Calu3 (cell line): ENCODE results near the gene KLK12. TPM values are rescaled to one million over a fixed set of nuclear protein-coding genes. Genes with fewer than 3 reads are reported as not detected.

Experiments used
- BruUV-seq: library from RNA; stranded (reverse); fragments of 400-500 nt; replicated peaks from 2 replicates; lab custom pipeline; 2021; lab: Mats Ljungman, UMichigan
- CTCF ChIA-PET: fragments of 300-600 bp; sonication (Branson Sonifier 250); formaldehyde crosslinking; loops from one replicate; lab custom pipeline; 2022; ENCODE audit warnings: antibody characterized with exemption; lab: Charles Lee
- DNase-seq: peaks from one replicate; pipeline ENCODE4 v3.0.0; 2022
- H3K27ac Mint-ChIP-seq: one replicate; pipeline ENCODE4 v1.8.0; 2022; ENCODE audit warnings: mixed read lengths; ENCODE audit not compliant: unreplicated experiment
- H3K27me3 Mint-ChIP-seq: one replicate; pipeline ENCODE4 v1.8.0; 2022; ENCODE audit warnings: mixed read lengths; ENCODE audit not compliant: unreplicated experiment
- H3K36me3 Mint-ChIP-seq: one replicate; pipeline ENCODE4 v1.8.0; 2022; ENCODE audit warnings: mild to moderate bottlenecking, moderate library complexity, mixed read lengths; ENCODE audit not compliant: insufficient read depth, unreplicated experiment
- H3K4me1 Mint-ChIP-seq: one replicate; pipeline ENCODE4 v1.8.0; 2022; ENCODE audit warnings: mild to moderate bottlenecking, low read depth, mixed read lengths; ENCODE audit not compliant: unreplicated experiment
- H3K4me3 Mint-ChIP-seq: one replicate; pipeline ENCODE4 v1.8.0; 2022; ENCODE audit warnings: mild to moderate bottlenecking, low read depth, moderate library complexity, mixed read lengths; ENCODE audit not compliant: unreplicated experiment
- H3K9me3 Mint-ChIP-seq: one replicate; pipeline ENCODE4 v1.8.0; 2022; ENCODE audit warnings: low read depth, mixed read lengths; ENCODE audit not compliant: unreplicated experiment
- intact Hi-C: fragments of 100-400 bp; cut with micrococcal nuclease; formaldehyde crosslinking; loops from one replicate; pipeline ENCODE4 v1.10.0; 2022; ENCODE audit not compliant: unreplicated experiment
- total RNA-seq: library from RNA; stranded (reverse); gene quantifications from 2 replicates; pipeline ENCODE4 v1.2.3, GENCODE V29; 2022
- TF ChIP-seq, protein P1 (sequence below): fragments of 200-600 bp; IDR thresholded peaks from one replicate; pipeline ENCODE4 v1.8.0; 2022; ENCODE audit warnings: antibody characterized with exemption; ENCODE audit not compliant: unreplicated experiment

The KLK12 gene
- total RNA-seq, 1 experiment from 2014 or later: not detected

DNA sequence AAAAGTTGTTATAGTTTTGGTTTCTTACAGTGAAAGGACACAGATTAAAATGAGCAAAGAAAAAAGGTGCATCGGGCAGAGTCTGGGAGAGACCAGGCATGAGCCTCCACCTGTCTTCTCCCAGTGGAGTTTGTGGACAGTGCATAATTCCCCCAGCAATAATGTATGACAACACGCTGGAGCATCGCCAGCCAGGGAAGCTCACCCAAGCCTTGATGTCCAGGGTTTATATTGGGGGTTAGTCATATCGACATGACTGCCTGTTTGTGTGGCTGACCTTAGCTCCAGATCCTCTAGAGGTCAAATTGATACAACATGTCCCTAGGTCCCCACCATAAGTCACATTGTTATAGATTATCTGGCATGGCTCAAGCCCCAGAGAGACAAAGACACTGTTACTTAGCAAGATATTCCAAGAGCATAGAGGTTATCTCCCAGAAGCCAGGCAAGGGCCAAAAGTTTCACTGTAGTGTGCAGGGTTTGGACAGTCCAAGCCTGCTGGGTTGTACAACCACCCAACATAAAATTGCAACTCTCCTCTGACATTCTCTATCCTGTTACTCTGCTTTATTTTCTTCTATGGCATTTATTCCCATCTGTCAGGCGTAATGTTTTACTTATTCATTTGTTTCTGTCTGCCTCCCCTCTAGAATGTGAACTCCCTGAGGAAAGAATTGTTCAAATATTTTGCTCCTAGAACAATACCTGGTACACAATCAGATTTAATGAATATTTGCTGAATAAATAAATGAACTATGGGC lies 35.7 kb upstream of the KLK12 start:
- H3K36me3 Mint-ChIP-seq: no peaks in the 10 kb centered on the region
- CTCF ChIA-PET: interaction anchor here (0.6 kb wide), 1 partner anchor 266 kb away, joined by 8 read pairs; no protein-coding TSS in a partner anchor
- BruUV-seq: no TSS peak
- TF ChIP-seq, protein P1, sequence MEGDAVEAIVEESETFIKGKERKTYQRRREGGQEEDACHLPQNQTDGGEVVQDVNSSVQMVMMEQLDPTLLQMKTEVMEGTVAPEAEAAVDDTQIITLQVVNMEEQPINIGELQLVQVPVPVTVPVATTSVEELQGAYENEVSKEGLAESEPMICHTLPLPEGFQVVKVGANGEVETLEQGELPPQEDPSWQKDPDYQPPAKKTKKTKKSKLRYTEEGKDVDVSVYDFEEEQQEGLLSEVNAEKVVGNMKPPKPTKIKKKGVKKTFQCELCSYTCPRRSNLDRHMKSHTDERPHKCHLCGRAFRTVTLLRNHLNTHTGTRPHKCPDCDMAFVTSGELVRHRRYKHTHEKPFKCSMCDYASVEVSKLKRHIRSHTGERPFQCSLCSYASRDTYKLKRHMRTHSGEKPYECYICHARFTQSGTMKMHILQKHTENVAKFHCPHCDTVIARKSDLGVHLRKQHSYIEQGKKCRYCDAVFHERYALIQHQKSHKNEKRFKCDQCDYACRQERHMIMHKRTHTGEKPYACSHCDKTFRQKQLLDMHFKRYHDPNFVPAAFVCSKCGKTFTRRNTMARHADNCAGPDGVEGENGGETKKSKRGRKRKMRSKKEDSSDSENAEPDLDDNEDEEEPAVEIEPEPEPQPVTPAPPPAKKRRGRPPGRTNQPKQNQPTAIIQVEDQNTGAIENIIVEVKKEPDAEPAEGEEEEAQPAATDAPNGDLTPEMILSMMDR: no peak
- H3K9me3 Mint-ChIP-seq: peaks cover 8% of the 10 kb centered on the region
- no peak overlapping the region for H3K27ac Mint-ChIP-seq
- DNase-seq: no peak
- no peaks in the 10 kb centered on the region for H3K4me1 Mint-ChIP-seq
- peaks cover 43% of the 10 kb centered on the region for H3K27me3 Mint-ChIP-seq
- H3K4me3 Mint-ChIP-seq: no peak overlapping the region
- intact Hi-C loops: no loop called here

DNA sequence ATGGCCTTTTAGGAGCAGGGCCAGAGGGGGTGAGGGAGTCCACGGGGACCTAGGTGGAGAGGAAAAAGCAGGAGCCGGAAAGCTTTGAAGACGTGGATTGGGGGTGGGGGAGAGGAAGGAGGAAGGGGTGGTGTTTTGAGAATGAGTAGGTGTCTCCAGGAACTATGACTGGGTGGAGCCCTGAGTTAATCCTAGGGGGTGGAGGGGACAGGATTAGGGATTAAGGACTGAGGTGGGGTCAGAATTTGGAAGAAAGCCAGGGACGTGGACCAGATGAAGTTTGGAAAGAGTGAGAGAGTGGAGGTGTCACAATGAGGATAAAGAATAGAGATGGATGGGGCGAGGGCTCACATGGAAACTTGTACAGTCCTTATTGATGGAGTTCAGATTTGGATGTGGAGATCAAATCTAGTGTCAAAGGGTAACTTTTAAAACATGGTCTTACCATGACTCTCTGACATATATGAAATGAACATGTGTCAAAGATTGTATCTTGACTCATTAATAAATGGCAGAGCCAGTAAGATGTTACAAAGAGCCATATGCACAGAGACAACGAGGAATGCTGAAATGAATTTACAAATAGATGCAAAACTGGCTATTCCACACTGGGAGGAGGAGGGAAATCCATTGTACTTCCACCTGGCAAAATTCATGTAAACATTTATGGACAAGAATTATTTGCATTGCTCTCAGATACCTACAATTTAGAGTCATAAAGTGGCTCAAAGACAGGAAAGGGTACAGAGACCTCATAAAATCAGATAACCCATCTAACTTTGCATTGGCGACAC lies 31.8 kb upstream of the KLK12 start:
- H3K9me3 Mint-ChIP-seq: peaks cover 6% of the 10 kb centered on the region

DNA sequence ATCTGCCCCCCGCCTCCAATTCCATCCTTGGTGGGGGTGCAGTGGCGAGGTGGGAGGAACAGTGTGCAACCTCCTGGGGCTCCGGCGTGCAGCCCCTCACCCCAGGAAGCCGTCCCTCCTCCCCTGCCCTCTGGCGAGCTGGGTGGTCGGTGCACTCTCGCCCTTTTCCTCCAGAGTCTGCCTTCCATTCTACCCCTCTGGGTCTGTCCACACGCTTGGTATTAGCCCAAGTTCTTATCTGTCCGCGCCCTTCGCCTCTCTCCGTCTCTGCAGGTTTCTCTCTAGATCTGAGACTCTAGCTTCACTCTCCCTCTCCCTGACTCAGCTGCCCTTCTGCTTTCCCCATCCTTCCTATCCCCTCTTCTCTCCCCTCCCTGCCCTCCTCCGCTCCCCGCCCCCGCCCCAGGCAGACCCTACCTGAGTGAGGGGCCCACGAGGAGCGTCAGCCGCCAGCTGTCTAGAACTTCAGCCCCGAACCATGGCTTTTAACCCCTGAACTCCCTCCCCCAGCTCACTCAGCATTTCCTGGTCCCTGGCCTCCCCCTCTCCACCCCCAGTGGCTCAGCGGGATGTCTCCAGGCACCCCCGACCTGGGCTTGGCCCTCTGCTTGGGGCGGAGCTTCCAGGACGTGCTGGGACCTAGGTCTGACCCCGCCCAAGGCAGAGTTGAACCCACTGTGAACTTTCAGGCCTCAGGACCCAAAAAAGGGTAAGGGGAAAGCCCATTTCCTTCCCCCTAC lies 30.6 kb upstream of the KLK12 start:
- Mint-ChIP-seq H3K9me3 (peaks cover 12% of the 10 kb centered on the region), H3K4me1 (no peaks in the 10 kb centered on the region), H3K36me3 (no peaks in the 10 kb centered on the region), H3K27ac (no peak overlapping the region), H3K4me3 (peak overlapping the region; percentile 56), H3K27me3 (peaks cover 50% of the 10 kb centered on the region)
- CTCF ChIA-PET: interaction anchor here (0.9 kb wide), 1 partner anchor 44 kb away, joined by 4 read pairs; no protein-coding TSS in a partner anchor
- DNase-seq: no peak
- TF ChIP-seq, protein P1: no peak
- intact Hi-C loops: no loop called here
- no TSS peak for BruUV-seq

More for the DNA sequence above, 31.8 kb upstream of the KLK12 start:
- Mint-ChIP-seq H3K4me1 (no peaks in the 10 kb centered on the region), H3K27ac (no peak overlapping the region), H3K36me3 (no peaks in the 10 kb centered on the region), H3K27me3 (peaks cover 38% of the 10 kb centered on the region), H3K4me3 (no peak overlapping the region)
- DNase-seq: no peak
- CTCF ChIA-PET: no interaction called here
- no TSS peak for BruUV-seq
- TF ChIP-seq, protein P1: no peak
- intact Hi-C loops: no loop called here
